A673 (cell line): Measurements from ENCODE around the gene BAG5. TPM values are rescaled to one million over a fixed set of nuclear protein-coding genes. Genes with fewer than 3 reads are reported as not detected.
A peak's percentile ranks its signal among the peaks of the same experiment; 100 is the strongest.

ENCODE experiments used
- BruUV-seq: library from RNA; stranded (reverse); fragments of 400-500 nt; replicated peaks from 2 replicates; lab custom pipeline; 2021; lab: Mats Ljungman, UMichigan
- CTCF ChIA-PET: fragments of 300-600 bp; sonication (Branson Sonifier 250); formaldehyde crosslinking; loops from one replicate; lab custom pipeline; 2022; ENCODE audit warnings: antibody characterized with exemption; lab: Charles Lee
- POLR2A ChIA-PET: fragments of 300-600 bp; sonication (Branson Sonifier 250); formaldehyde crosslinking; loops from one replicate; lab custom pipeline; 2022; ENCODE audit warnings: antibody characterized with exemption; ENCODE audit not compliant: low non-redundant PET; lab: Charles Lee
- DNase-seq: peaks from one replicate; pipeline ENCODE4 v3.0.0-alpha.2; 2015; ENCODE audit warnings: low spot score
- H3K27ac ChIP-seq: fragments of 200-600 bp; sonication (generic); 2 replicates; pipeline ENCODE4 v1.5.1; 2016; ENCODE audit warnings: mixed run types, low read depth, mild to moderate bottlenecking, mixed read lengths, antibody characterized with exemption, low read length; ENCODE audit not compliant: poor library complexity, severe bottlenecking
- H3K27me3 ChIP-seq: fragments of 200-600 bp; sonication (generic); replicated peaks from 2 replicates; pipeline ENCODE4 v1.6.1; 2017; ENCODE audit warnings: mixed run types, low read depth, mild to moderate bottlenecking, mixed read lengths, antibody characterized with exemption, low read length; ENCODE audit not compliant: insufficient read depth, poor library complexity
- H3K36me3 ChIP-seq: fragments of 200-600 bp; sonication (generic); 2 replicates; pipeline ENCODE4 v1.6.1; 2016; ENCODE audit warnings: mixed run types, mild to moderate bottlenecking, mixed read lengths, antibody characterized with exemption, low read length; ENCODE audit not compliant: insufficient read depth, poor library complexity, severe bottlenecking
- H3K4me1 ChIP-seq: fragments of 200-600 bp; sonication (generic); 2 replicates; pipeline ENCODE4 v1.6.1; 2017; ENCODE audit warnings: mixed run types, mild to moderate bottlenecking, mixed read lengths, antibody characterized with exemption, low read length; ENCODE audit not compliant: insufficient read depth, poor library complexity, severe bottlenecking
- H3K4me3 ChIP-seq: fragments of 200-600 bp; sonication (generic); 2 replicates; pipeline ENCODE4 v1.5.1; 2016; ENCODE audit warnings: low read depth, mixed run types, mild to moderate bottlenecking, mixed read lengths, low read length; ENCODE audit not compliant: poor library complexity, severe bottlenecking
- H3K9me3 ChIP-seq: fragments of 200-600 bp; sonication (generic); 2 replicates; pipeline ENCODE4 v1.6.1; 2016; ENCODE audit warnings: mixed run types, low read depth, mild to moderate bottlenecking, mixed read lengths, antibody characterized with exemption, low read length; ENCODE audit not compliant: poor library complexity, severe bottlenecking
- CTCF ChIP-seq: fragments of 300-800, 200-600 bp; sonication (generic); conservative IDR thresholded peaks from 2 replicates; pipeline ENCODE4 v1.5.1; 2017; ENCODE audit warnings: low read depth, mild to moderate bottlenecking, antibody characterized with exemption, low read length, moderate library complexity, mixed read lengths
- EZH2 ChIP-seq: fragments of 200-600 bp; sonication (generic); IDR thresholded peaks from 2 replicates; pipeline ENCODE4 v1.6.1; 2017; ENCODE audit warnings: borderline replicate concordance, low read depth, mild to moderate bottlenecking, mixed read lengths, antibody characterized with exemption, low read length; ENCODE audit not compliant: poor library complexity, severe bottlenecking
- intact Hi-C: fragments of 100-400 bp; cut with micrococcal nuclease; formaldehyde crosslinking; loops from one replicate; pipeline ENCODE4 v1.10.0; 2022; ENCODE audit not compliant: unreplicated experiment
- total RNA-seq: library from RNA; stranded (reverse); gene quantifications from 2 replicates; pipeline ENCODE4 v1.2.3, GENCODE V29; 2021

Gene BAG5
- total RNA-seq, 1 experiment from 2014 or later, result 39.8 TPM

GRCh38 chr14:103600503-103600902 is 38.0 kb upstream of the BAG5 start:
- no TSS peak for BruUV-seq

GRCh38 chr14:103597623-103598377 is 35.3 kb upstream of the BAG5 start:
- no peak overlapping the region for H3K27ac ChIP-seq
- intact Hi-C loops, result no loop called here
- peaks cover 19% of the 10 kb centered on the region for H3K4me1 ChIP-seq
- no peaks in the 10 kb centered on the region for H3K9me3 ChIP-seq
- ChIA-PET CTCF (interaction anchor here (0.7 kb wide), 1 partner anchor 389 kb away, joined by 3 read pairs; no protein-coding TSS in a partner anchor), POLR2A (no interaction called here)
- no TSS peak for BruUV-seq
- TF ChIP-seq CTCF, result no peak
- no peak for TF ChIP-seq EZH2
- H3K36me3 ChIP-seq, result no peaks in the 10 kb centered on the region
- no peaks in the 10 kb centered on the region for H3K27me3 ChIP-seq
- no peak overlapping the region for H3K4me3 ChIP-seq
- peak; percentile 70 for DNase-seq

More at GRCh38 chr14:103600503-103600902, 38.0 kb upstream of the BAG5 start:
- intact Hi-C loops, result no loop called here
- POLR2A ChIA-PET, result no interaction called here
- no peaks in the 10 kb centered on the region for H3K36me3 ChIP-seq
- no peaks in the 10 kb centered on the region for H3K9me3 ChIP-seq
- CTCF ChIA-PET, result no interaction called here
- no peak overlapping the region for H3K4me3 ChIP-seq
- TF ChIP-seq CTCF, result no peak
- TF ChIP-seq EZH2, result no peak
- no peaks in the 10 kb centered on the region for H3K27me3 ChIP-seq
- peaks cover 4% of the 10 kb centered on the region for H3K4me1 ChIP-seq
- no peak overlapping the region for H3K27ac ChIP-seq
- DNase-seq, result no peak

- ChIA-PET CTCF (no interaction called here), POLR2A (interaction anchor here (0.7 kb wide), 1 partner anchor 37 kb away, joined by 4 read pairs; no protein-coding TSS in a partner anchor)
- H3K4me3 ChIP-seq, result no peak overlapping the region
- intact Hi-C loops, result no loop called here
- no peaks in the 10 kb centered on the region for H3K27me3 ChIP-seq
- TF ChIP-seq EZH2 (no peak), CTCF (no peak)
- H3K36me3 ChIP-seq, result peaks cover 4% of the 10 kb centered on the region
- peak; percentile 71 for DNase-seq
- peak overlapping the region; percentile 71 for H3K27ac ChIP-seq
- no TSS peak for BruUV-seq
- H3K9me3 ChIP-seq, result no peaks in the 10 kb centered on the region
- peaks cover 19% of the 10 kb centered on the region for H3K4me1 ChIP-seq
Measured at GRCh38 chr14:103594265-103594664, 31.8 kb upstream of the BAG5 start.
